ENCODE data around the gene C21orf58. TPM values are rescaled to one million over a fixed set of nuclear protein-coding genes. Genes with fewer than 3 reads are reported as not detected.

The C21orf58 gene
- polyA plus RNA-seq, 3 donors, result 0.15 to 0.73 (median 0.21) TPM

GRCh38 chr21:46269466-46269865 lies 54.2 kb downstream of the C21orf58 start:
- Histone ChIP-seq H3K27me3 (ENCODE audit: control insufficient read depth in 2 of 2, insufficient read depth in 2 of 2, low read length in 2 of 2) (no peaks in the 10 kb centered on the region), H2AFZ (ENCODE audit: insufficient read depth, low read depth, low read length, poor library complexity, severe bottlenecking) (no peak overlapping the region), H3K4me2 (replicated peaks; ENCODE audit: extremely low read depth, low read length, poor library complexity, severe bottlenecking) (no peak overlapping the region), H3K36me3 (replicated peaks in 1 of 2; ENCODE audit: control insufficient read depth in 1 of 2, insufficient read depth in 2 of 2, low read length in 2 of 2) (peaks cover 95 to 99% of the 10 kb centered on the region in 2 donors), H4K20me1 (ENCODE audit: insufficient read depth, low read length) (peaks cover 15% of the 10 kb centered on the region), H3K4me1 (ENCODE audit: control insufficient read depth in 1 of 2, insufficient read depth in 2 of 2, low read length in 2 of 2) (no peaks in the 10 kb centered on the region), H3K9me3 (replicated peaks in 1 of 2; ENCODE audit: control insufficient read depth in 1 of 2, insufficient read depth in 1 of 2, low read length in 2 of 2) (no peaks in the 10 kb centered on the region), H3K27ac (ENCODE audit: low read depth in 1 of 2, low read length in 2 of 2) (no peak overlapping the region), H3K79me2 (ENCODE audit: insufficient read depth, low read length) (no peaks in the 10 kb centered on the region), H3K9ac (ENCODE audit: insufficient read depth, low read length, poor library complexity, severe bottlenecking) (no peak overlapping the region), H3K4me3 (replicated peaks in 1 of 3; ENCODE audit: low read depth in 2 of 3, low read length in 3 of 3) (no peak overlapping the region)
- intact Hi-C loops (cut with micrococcal nuclease), result no loop called here
- H3K9me3 Mint-ChIP-seq, result peaks cover 0 to 2% (median 0%) of the 10 kb centered on the region in 7 donors
- H3K27me3 Mint-ChIP-seq (ENCODE audit: low read depth in 3 of 3), result no peaks in the 10 kb centered on the region
- H3K4me3 Mint-ChIP-seq, result no peak overlapping the region
- peaks cover 86 to 99% of the 10 kb centered on the region in 2 donors for H3K36me3 Mint-ChIP-seq
- peak overlapping the region in 1 of 7 donors; percentile 26 for H3K27ac Mint-ChIP-seq
- no peak for TF ChIP-seq CTCF (IDR thresholded peaks at IDR 0.05)
- no peak for DNase-seq
- no peaks in the 10 kb centered on the region for H3K4me1 Mint-ChIP-seq
- 95% methylated on average over 10 of the region's 10 CpGs for WGBS (ENCODE audit: insufficient coverage)

GRCh38 chr21:46268371-46268770 lies 55.3 kb downstream of the C21orf58 start:
- H3K4me3 Mint-ChIP-seq, result no peak overlapping the region
- Histone ChIP-seq H3K27ac (ENCODE audit: low read depth in 1 of 2, low read length in 2 of 2) (no peak overlapping the region), H3K27me3 (ENCODE audit: control insufficient read depth in 2 of 2, insufficient read depth in 2 of 2, low read length in 2 of 2) (no peaks in the 10 kb centered on the region), H4K20me1 (ENCODE audit: insufficient read depth, low read length) (peaks cover 18% of the 10 kb centered on the region), H3K9ac (ENCODE audit: insufficient read depth, low read length, poor library complexity, severe bottlenecking) (no peak overlapping the region), H3K79me2 (ENCODE audit: insufficient read depth, low read length) (no peaks in the 10 kb centered on the region), H3K4me2 (replicated peaks; ENCODE audit: extremely low read depth, low read length, poor library complexity, severe bottlenecking) (no peak overlapping the region), H3K4me1 (ENCODE audit: control insufficient read depth in 1 of 2, insufficient read depth in 2 of 2, low read length in 2 of 2) (no peaks in the 10 kb centered on the region), H2AFZ (ENCODE audit: insufficient read depth, low read depth, low read length, poor library complexity, severe bottlenecking) (no peak overlapping the region), H3K9me3 (replicated peaks in 1 of 2; ENCODE audit: control insufficient read depth in 1 of 2, insufficient read depth in 1 of 2, low read length in 2 of 2) (no peaks in the 10 kb centered on the region), H3K4me3 (replicated peaks in 1 of 3; ENCODE audit: low read depth in 2 of 3, low read length in 3 of 3) (no peak overlapping the region), H3K36me3 (replicated peaks in 1 of 2; ENCODE audit: control insufficient read depth in 1 of 2, insufficient read depth in 2 of 2, low read length in 2 of 2) (peaks cover 92 to 99% of the 10 kb centered on the region in 2 donors)
- no peak overlapping the region for H3K27ac Mint-ChIP-seq
- no peaks in the 10 kb centered on the region for H3K4me1 Mint-ChIP-seq
- WGBS (ENCODE audit: insufficient coverage), result 96% methylated on average over 12 of the region's 13 CpGs
- DNase-seq, result no peak
- H3K36me3 Mint-ChIP-seq, result peaks cover 85 to 99% of the 10 kb centered on the region in 2 donors
- H3K9me3 Mint-ChIP-seq, result peaks cover 0 to 2% (median 0%) of the 10 kb centered on the region in 7 donors
- TF ChIP-seq CTCF (IDR thresholded peaks at IDR 0.05), result no peak
- intact Hi-C loops (cut with micrococcal nuclease), result no loop called here
- no peaks in the 10 kb centered on the region for H3K27me3 Mint-ChIP-seq (ENCODE audit: low read depth in 3 of 3)
